UCSD-AML1 (cell line): ENCODE measurements around the gene FIBIN.
"Not testable (repeated sequence)": the region's sequence is repeated elsewhere in the genome, so short reads cannot be mapped to it uniquely, and the experiment has no call there.

ENCODE experiments used
- DNase-seq: peaks from one replicate; lab custom pipeline; 2025; ENCODE audit not compliant: unreplicated experiment; lab: John Stamatoyannopoulos, UW

Gene FIBIN

DNA sequence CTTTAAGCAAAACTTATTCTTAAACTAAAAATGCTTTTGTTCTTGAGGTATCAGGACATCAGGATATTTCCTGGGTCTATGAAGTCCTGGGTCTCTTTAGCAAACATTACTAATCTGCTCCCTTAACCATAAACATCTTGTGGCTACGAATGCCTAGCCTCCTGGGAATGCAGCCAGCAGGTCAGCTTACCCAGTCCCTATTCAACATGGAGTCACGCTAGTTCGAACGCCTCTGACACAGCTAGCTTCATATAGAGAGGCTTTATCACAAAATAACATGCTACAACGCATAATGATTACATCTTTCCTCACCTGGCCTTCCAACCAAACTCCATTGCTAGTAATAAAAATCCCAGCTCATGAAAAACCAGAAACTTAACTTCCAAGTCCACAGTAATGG, 17.5 kb upstream of the FIBIN start:
- DNase-seq, result no peak

- not testable (repeated sequence) for DNase-seq
Measured at GRCh38 chr11:26977209-26977608, 16.7 kb upstream of the FIBIN start.

- no peak for DNase-seq
Measured at GRCh38 chr11:26983645-26984044, 10.3 kb upstream of the FIBIN start.

DNA sequence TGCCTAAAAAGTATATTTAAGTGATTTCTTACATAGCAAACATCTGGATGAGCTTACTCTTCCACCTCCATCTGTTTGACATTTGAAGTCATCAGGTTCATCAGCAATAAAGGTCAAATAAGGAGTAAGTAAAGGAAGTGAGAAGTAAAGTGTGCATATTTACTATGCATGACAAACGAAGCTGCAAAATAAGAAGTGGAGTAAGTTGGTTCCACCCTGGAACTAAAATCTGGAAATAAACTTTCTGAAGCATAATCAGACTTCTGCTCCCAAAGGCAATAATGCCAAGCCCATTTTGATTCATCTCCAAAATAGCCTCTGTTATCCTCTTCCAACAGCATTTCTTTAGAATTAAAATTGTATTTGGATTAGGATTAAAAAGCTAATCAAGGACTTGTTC, 8.4 kb upstream of the FIBIN start:
- DNase-seq, result no peak

DNA sequence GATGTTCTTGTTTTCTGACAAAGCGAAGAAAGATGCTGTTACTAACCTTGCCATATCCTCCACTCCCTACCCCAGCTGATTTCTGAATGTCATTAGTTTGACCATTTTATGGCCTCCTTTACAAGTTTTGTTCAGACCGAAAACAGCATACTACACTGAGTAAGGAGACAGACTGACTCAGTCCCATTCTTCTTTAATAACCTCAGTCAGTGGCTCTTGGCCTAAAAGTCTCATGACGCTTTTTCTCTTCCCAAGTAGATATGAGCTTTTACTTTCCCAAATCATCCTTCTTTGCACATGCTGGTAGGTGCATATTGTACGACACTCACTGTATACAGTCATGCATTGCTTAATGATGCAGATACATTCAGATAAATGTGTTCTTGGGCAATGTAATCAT, 8.0 kb upstream of the FIBIN start:
- no peak for DNase-seq

GRCh38 chr11:26987272-26987671, 6.6 kb upstream of the FIBIN start:
- no peak for DNase-seq

DNA sequence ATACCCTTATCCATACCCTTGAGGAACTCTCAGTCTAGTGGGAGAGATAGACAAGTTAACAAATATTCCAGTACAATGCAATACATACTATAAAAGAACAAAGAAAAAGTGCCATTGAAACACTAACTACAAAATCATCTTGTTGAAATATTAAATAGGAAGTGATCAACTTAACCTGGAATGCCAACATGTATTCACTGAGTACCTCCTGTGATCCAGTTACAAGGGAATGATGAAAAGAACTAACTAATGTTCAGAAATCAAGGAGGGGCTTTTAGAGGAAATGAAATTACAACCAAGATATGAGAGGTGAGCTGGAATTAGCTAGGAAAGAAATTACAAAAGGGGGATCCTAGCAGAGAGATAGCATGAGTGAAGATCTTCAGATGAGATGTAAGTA, 6.2 kb upstream of the FIBIN start:
- DNase-seq, result no peak

DNA sequence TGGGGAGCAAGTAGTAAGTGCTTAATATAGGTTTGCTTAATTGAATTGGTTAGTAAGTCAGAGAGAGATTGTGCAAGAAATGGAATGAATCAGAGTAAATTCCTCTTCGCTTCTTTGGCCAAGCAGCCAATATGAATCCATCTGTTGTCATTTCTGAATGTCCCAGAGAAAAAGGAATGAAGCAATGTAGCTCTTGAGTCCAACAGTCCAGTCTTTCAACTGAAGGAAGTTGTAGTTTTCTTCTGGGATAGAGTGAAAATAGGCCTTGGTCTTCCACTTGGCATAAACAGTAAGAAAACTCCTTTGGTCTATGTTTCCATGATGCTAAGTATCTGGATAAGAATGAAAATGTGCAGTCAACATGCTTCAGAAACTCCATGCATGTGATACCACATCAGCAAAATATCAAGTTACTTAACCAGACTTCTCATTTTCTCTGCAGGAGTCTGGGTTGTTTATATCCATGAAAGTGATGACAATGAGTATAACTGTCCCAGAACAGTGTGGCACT, 1.8 kb upstream of the FIBIN start:
- no peak for DNase-seq

DNA sequence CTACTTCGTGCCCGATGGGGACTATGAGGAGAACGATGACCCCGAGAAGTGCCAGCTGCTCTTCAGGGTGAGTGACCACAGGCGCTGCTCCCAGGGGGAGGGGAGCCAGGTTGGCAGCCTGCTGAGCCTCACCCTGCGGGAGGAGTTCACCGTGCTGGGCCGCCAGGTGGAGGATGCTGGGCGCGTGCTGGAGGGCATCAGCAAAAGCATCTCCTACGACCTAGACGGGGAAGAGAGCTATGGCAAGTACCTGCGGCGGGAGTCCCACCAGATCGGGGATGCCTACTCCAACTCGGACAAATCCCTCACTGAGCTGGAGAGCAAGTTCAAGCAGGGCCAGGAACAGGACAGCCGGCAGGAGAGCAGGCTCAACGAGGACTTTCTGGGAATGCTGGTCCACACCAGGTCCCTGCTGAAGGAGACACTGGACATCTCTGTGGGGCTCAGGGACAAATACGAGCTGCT, 751 bp downstream of the FIBIN start:
- no peak for DNase-seq

DNA sequence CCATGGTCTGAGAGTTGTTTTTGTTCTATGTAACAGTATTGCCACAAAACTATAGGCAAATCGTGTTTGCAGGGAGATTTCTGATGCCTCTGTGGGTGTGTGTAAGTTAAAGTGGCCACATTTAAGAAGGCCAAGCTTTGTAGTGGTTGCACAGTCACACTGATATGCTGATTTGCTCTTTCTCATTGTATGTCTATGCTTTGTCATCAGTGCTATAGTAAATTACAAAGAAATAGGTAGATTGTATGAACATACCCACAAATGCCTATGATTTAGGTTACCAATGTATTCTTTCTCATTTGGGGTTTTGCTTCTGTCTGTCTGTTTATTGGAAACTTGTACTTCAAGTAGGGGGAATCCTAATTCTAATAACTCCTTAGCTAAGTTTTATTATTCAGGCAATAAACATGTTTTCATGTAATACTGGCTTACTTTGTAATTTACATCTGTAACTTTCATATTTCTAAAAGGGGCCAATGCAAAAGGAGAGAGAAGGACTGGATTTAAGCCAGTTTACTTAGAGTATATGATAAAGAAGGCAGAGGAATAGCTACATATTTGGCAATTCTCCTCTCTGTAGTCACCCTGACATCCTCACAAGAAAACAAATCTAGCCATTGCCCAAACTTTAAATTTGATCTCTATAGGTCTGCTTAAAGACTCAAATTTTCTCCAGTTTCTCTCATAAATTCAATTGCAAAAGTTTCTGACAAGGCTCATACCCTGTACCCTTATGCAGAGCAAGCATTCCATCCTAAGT, 2.0 kb downstream of the FIBIN start:
- DNase-seq, result no peak

- DNase-seq, result no peak
Measured at GRCh38 chr11:26997378-26997777, 3.5 kb downstream of the FIBIN start.

GRCh38 chr11:27001136-27001730, 7.3 kb downstream of the FIBIN start:
- not testable (repeated sequence) for DNase-seq

DNA sequence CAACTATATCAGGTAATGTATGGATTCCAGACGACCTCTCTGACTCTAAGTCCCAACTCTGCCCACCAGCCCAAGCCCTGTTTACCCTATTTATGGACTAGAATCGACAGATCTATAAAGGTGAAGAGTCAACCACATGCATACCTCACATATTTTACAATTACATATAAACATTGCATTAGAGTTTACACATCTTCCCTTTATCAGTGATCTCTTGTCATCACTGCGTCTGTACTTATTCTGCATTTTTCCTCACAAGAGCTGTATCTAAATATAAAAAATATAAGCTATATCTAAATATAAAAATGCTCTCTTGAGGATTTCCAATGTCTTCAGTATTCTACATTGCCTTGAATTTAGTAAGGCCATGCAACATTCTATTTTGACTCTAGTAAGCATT, 8.5 kb downstream of the FIBIN start:
- DNase-seq, result no peak

GRCh38 chr11:27002838-27003237, 8.9 kb downstream of the FIBIN start:
- no peak for DNase-seq

- no peak for DNase-seq
Measured at GRCh38 chr11:27004103-27004502, 10.2 kb downstream of the FIBIN start.

DNA sequence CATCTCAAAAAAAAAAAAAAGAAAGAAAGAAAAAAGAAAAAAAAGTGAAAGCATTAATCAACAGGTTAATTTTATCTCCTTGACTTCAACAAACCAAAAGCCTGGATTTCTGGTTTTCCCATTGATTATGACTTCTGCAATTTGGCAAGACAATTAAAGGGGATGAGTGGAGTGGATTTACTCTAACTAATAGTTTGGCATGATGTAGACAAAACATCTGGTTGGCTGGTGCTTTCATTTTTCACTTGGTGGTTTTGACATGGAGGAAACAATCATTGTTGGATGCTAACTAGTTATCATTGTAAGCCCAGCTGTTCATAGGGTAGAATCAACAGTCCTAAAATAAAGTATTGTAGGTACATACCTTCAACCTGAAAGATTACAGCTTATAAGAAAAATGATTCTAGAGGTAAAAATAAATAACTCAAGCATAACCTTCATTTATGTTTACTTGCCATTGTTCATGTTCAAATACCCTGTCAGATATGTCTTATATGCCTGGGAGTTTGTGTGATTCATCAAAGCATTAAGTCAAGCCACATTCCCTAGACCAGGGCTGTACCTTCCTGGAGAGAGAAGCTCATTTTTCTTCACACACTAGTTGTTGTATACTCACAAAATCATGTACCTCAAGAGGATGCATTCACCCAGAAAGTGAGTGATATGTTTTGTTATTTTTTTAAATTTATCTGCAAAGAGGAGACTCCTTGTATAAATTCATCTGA, 15.1 kb downstream of the FIBIN start:
- DNase-seq, result no peak

DNA sequence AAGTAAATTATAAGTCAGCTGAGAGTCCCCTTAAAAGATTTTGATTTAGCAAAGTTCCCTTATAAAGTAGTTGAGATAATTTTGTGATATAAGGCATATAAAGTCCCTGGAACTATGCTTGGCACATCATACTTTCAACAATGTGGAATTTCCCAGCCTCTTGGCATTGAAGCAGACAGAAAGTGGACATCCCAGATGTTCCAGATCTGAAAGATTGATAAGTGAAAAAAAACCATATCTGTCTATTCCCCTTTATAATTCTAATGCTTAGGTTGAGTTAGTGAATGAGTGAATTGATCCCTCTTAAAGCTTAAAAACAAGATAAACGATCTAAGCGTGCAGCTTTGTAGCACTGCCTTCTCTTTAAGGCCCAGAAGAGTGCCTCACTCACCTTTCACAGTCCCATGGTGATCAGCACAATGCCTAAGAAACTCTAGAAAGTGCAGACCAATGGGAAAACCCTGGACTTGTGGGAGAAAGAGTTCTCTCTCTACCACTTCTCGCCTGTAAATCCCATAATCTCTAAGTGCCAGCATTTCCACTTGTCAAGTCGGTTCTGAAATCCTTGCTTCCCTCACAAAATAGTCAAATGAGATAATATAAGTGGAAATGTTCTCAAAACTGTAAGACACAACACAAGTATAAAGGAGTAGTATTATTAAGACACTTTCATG, 17.8 kb downstream of the FIBIN start:
- no peak for DNase-seq

- no peak for DNase-seq
Measured at GRCh38 chr11:27012234-27012921, 18.5 kb downstream of the FIBIN start.

DNA sequence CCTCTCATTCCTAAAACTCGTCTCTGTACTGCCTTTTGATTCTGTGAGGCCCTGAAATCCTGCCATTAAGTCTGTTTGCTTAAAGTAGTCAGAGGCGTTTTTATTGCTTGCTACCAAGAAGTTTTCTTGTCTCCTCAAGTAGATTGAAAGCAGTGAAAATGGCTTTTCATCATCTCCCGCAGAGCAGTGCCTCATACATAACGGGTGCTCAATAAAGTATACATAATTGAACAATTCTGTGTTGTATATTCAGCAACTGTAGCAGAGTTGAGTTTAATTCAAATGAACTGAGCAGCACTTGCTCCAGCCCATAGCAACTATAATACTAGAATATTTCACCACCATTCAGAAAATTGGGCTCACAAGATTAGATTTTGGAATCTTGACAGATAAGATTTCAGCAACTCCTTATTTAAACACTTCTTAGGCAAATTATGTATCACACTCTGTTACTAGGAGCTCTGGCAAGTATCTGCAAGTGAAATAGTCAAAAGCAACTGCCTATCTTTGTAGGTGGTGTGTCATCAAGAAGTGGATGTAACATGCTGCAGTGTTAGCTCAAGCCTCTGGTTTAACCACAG, 20.0 kb downstream of the FIBIN start:
- no peak for DNase-seq

DNA sequence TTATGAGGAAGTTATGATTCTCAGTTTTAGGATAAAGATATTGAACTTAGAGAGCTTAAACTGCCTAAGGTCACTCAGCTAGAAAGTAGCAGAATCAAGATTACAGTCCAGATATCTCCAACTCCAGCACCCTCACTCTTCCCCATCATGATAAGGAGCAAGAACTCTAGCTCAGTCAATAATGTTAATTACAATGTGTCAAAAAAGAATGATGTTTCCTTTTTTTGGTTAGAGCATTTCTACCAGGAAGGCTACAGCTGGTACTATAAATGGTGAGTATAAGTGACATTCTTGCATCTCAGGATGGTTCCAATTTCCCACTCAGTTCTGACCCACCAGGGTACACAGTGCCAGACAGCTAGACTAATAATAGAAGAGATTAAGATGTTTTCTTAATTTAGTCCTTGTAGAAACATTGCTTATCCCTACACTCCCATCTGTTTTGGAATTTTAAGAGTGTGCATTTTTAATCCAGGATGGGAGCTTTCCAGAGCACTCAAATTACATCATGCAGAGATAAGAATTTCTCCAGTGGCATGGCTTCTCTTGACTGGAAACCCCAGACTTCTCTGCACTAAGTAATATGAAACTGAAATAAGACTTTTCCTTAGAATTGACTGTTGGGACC, 25.1 kb downstream of the FIBIN start:
- DNase-seq, result no peak
